ENCODE measurements around the gene CCDC150.

- TF ChIP-seq CTCF (IDR thresholded peaks at IDR 0.05) (no peak), POLR2A (IDR thresholded peaks at IDR 0.05) (no peak)
These were observed 107.9 kb downstream of the CCDC150 start for GRCh38 chr2:196747400-196747799.
